GM12801 (cell line): ENCODE measurements around the gene MSLN.

Experiments used
- TF ChIP-seq, protein P1 (sequence below): IDR thresholded peaks from one replicate; pipeline ENCODE4 v1.5.1; 2011; ENCODE audit warnings: control low read depth; ENCODE audit not compliant: insufficient read length; ENCODE audit errors: extremely low read depth

Gene MSLN

DNA sequence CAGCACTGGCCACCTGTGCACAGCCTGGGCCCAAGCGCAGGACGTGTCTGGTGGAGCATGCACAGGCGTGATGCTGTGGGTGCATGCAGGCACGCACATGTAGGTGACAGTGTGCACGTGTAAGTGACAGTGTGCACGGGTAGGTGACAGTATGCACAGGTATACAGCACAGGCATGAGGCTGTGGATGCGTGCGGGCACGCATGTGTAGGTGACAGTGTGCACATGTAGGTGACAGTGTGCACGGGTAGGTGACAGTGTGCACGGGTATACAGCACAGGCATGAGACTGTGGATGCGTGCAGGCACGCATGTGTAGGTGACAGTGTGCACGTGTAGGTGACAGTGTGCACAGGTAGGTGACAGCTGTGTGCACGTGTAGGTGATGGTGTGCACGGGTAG is 19.8 kb downstream of the MSLN start:
- TF ChIP-seq, protein P1, sequence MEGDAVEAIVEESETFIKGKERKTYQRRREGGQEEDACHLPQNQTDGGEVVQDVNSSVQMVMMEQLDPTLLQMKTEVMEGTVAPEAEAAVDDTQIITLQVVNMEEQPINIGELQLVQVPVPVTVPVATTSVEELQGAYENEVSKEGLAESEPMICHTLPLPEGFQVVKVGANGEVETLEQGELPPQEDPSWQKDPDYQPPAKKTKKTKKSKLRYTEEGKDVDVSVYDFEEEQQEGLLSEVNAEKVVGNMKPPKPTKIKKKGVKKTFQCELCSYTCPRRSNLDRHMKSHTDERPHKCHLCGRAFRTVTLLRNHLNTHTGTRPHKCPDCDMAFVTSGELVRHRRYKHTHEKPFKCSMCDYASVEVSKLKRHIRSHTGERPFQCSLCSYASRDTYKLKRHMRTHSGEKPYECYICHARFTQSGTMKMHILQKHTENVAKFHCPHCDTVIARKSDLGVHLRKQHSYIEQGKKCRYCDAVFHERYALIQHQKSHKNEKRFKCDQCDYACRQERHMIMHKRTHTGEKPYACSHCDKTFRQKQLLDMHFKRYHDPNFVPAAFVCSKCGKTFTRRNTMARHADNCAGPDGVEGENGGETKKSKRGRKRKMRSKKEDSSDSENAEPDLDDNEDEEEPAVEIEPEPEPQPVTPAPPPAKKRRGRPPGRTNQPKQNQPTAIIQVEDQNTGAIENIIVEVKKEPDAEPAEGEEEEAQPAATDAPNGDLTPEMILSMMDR = no peak

DNA sequence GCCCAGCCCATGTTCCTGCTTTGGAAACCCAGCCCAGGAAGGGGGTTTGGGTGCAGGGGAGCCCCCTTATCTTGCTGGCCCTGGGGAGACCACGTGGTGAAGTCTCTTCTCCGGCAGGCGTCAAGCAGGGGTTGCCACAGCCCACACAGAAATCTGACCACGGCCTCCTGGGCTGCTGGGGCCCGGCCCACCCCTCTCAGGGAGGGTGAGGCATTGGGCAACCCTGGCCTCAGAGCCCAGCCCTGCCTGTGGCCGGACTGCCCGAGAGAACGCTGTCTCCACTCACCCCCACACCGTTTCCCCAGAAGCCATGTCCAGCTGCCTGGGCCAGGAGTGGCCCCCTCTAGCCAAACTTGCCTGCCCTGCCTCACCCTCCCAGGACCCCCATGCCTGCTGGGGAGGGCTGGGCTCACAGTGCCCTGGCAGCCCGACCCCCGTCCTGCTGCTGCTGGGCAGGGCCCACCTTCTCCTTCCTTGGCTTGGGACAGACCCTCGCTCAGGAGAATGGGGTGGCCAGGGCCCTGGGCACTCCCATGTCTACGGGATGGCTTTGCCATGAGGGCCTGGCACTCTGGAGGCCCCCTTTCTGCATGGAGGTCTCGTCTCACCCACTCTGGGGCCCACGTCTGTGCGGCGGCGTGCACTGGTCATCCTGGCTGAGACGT is 20.9 kb downstream of the MSLN start:
- TF ChIP-seq, protein P1 = no peak

DNA sequence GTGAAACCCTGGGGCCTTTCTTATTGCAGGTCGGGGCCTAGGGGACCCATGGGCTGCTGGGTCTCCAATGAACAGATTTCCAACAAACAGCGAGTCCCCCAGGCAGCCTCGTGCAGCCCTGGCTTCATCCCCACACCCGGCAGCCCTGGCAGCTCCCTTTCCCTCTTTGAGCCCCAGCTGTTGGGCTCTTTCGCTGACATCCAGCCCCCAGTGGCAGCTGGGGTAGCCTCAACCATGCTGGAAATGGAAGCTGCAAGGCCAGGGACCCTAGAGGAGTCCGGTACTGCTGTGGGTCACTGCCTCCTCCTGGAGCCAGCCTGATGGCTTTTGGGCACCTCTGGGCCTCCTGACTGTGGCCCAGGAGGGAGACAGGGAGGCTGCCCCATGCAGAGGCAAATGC is 21.7 kb downstream of the MSLN start:
- TF ChIP-seq, protein P1 = no peak

DNA sequence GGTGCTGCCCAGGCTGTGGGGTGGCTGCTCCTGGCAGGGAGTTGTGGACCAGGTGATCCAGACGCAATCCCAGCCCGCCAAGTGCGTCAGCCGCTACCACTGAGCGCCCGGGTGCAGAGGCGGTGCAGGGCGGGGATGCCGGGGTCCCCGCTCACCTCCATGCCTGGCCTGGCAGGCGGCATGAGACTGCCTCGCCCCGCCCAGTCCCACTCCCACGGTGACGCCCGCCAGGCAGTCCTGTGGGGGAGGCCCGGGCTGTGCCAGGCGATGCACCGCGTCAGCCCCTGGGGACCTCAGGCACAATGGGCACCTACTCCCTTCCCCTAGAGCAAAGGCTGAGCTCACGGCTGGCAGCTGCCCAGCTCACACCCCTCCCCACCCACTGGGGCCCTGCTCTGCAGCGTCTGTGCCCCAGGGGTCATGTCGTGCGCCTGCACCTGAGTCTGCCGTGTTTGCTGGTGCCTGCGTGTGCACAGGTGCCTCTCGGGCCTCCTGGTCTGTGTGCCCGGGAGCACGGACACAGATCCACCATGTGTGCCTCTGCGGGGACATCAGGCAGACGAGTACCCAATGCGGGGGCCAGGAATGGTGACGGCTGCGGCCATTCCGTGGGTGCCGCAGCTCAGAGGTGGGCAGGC is 22.4 kb downstream of the MSLN start:
- TF ChIP-seq, protein P1 = no peak

DNA sequence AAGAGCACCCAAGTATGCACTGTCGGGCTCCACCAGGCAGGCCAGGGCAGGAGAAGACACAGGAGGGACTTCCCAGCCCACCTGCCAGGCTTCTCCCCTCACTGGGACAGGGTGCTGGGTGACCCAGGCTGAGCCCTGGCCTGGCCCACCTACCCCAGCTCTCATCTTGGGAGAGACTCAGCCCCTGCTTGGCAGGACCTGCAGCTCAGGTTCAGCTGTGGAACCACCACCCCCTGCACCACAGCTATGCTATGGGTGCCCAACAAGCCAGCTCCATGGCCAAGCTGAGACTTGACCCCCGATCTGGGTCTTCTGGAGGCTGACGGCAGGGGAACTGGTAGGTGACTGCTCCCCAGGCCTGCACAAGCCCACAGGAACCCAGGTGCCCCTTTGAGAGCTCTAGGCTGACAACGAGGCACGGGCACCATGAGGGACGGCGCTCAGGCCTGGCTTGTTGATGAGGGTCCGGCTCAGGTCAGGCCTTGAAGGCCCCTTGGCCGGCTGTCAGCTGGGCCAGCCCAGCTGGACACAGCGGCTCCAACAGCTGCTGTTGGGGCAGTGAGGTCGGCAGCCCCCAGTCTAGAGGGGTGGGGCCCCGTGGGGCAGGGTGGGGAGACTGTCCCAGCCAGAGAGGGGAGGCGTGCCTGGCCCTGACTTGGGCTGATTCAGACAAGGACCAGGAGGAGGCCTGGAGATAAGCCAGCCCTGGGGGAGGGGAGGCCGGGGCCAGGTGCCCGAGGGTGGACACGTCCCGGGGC is 23.0 kb downstream of the MSLN start:
- TF ChIP-seq, protein P1 = no peak

DNA sequence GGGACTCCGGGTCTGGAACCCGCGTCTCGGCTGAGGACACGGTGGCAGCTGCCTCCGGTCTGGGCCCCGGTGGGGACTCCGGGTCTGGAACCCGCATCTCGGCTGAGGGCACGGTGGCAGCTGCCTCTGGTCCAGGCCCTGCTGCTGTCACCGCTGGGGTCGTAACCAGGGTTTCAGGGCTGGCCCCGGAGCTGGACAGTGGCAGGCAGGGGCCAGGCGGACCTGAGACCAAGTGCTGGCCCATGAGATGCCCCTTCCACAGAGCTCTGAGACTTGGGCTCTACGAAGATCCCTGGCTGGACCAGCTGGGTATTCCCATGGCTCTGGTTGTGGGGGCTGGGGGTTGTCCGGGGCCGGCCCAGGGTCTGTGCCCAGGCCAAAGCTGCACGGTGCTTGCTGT is 23.9 kb downstream of the MSLN start:
- TF ChIP-seq, protein P1 = no peak

DNA sequence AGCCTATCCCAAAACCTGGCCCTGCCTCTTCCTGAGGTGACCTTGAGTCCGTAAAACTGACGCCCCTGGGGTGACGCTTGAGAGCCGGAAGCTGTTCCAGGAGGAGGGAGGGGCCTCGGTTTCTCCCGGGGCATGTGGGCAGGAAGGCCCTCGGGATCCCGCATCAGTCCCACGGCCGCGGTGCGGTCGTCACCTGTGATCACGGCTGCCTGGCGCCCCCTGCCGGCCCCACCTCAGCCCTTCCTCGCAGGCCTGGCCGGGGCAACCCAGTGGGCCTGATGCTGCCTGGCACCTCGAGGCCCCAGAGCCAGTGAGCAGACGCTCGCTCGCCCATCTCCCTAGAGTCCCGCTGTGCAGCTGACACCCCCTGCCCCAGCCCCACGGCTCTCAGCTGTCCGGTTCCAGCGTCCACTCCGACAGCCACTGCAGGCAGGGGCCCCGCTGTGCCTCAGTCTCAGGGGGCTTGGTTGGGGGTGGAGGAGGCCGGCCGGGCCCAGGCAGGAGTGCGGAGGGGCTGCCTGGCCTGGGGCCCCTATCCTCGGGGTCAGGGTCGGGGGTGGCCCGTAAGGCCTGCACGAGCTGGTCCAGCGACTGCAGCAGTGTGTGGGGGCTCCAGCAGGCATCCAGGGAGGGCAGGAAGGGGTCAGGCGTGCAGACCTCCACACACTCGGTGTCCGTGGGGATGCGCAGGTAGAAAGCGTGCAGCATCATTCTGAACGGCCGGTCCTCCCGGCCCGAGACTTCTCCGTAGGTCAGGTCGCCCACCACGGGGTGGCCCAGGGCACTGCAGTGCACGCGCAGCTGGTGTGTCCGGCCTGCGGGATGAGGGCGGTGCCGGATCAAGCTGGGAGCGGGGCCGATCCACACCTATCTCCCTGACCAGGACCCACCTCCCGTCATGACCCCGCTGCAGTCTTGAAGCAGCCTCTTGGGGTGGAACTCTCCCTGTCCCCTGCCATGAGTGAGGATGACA is 25.3 kb downstream of the MSLN start:
- TF ChIP-seq, protein P1 = no peak
